Thyroid gland (tissue), 4 donors: Measurements from ENCODE around the gene MYO9B.

Experiments
- CTCF ChIP-seq, 6 experiments: fragments of 200-600 bp in 3 of 6; fragments of 450-650 bp in 3 of 6; sonication (generic) in 3 of 6; IDR thresholded peaks; one replicate each; pipeline ENCODE4 v1.5.1; 2016 to 2019; ENCODE audit warnings: antibody characterized with exemption in 6 of 6, mild to moderate bottlenecking in 2 of 6, inconsistent platforms in 1 of 6, moderate library complexity in 1 of 6
- POLR2A ChIP-seq, 2 donors: fragments of 450-650 bp; IDR thresholded peaks; one replicate each; pipeline ENCODE4 v1.6.1; 2017; ENCODE audit warnings: antibody characterized with exemption in 2 of 2, mild to moderate bottlenecking in 2 of 2, moderate library complexity in 1 of 2

GRCh38 chr19:17098326-17098725 lies 22.7 kb downstream of the MYO9B start:
- TF ChIP-seq CTCF (IDR thresholded peaks at IDR 0.05): no peak
- no peak for TF ChIP-seq POLR2A (IDR thresholded peaks at IDR 0.05)
